DMS53 treated with DMSO at 0.1 percent for 48 hours (cell line): ENCODE measurements around the gene CYSLTR2.

ENCODE experiments used
- DNase-seq: peaks from one replicate; lab custom pipeline; 2025; ENCODE audit not compliant: unreplicated experiment; lab: John Stamatoyannopoulos, UW

CYSLTR2 gene, protein sequence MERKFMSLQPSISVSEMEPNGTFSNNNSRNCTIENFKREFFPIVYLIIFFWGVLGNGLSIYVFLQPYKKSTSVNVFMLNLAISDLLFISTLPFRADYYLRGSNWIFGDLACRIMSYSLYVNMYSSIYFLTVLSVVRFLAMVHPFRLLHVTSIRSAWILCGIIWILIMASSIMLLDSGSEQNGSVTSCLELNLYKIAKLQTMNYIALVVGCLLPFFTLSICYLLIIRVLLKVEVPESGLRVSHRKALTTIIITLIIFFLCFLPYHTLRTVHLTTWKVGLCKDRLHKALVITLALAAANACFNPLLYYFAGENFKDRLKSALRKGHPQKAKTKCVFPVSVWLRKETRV

DNA sequence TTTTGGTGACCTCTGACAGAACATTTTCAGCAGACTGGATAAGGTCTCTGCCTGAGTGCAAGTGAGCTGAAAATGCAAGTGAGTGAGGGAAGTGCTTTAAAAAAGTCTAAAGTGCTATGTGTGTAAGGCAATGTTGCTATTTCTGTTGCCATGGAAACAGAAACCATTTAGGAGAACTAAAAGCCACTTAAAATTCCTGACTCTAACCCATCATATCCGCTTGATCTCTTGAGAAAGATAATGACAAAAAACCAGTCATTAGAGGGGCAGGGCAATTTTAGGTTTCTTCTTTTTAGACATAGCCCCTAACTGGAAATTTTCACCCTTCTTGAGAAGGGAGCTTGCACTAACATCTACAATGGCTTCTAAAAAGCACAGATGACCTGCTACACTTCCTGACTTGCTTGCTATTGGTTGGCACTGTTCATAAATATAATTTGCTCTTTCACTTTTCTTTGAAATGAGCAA is at the start of gene CYSLTR2:
TSS of gene CYSLTR2 (plus strand) at position 458 of the 468 bp plus-strand sequence. CDS start 52,889 bp downstream, outside the sequence.
- no peak for DNase-seq

DNA sequence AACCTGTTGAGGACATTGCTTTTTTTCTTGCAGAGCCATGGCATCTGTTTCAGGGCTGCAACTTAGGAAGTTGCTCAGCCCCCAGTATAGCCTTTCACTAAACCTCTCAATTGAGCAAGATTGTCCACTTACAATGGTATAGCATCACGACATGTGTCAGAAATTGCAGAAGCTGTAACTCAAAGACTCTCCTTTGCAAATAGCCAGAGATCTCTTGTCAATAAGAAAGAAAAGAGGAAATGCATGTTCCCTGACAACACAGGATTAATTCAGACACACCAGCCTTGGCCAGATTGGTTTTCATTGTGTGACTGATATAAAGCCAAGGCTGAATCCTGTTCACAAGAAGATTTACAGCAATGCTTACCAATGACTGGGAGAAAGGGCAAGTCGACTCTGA is 38.7 kb upstream of the CYSLTR2 start:
- DNase-seq: no peak

DNA sequence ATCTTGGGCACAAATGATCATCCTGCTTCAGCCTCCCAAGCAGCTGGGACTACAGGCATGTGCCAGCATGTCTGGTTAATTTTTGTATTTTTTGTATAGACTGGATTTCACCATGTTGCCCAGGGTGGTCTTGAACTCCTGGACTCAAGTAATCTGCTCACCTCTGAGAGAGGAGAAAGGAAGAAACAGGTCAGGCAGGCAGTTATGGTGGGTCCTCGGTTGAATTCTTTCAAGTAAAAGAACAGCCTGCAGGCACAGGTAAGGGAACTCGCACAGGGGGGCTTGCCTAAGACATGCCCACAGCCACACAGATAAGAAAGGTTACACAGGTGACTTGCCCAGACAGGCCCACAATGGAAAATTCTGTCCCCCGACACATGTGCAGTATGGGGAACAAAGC is 34.8 kb upstream of the CYSLTR2 start:
- DNase-seq: no peak

DNA sequence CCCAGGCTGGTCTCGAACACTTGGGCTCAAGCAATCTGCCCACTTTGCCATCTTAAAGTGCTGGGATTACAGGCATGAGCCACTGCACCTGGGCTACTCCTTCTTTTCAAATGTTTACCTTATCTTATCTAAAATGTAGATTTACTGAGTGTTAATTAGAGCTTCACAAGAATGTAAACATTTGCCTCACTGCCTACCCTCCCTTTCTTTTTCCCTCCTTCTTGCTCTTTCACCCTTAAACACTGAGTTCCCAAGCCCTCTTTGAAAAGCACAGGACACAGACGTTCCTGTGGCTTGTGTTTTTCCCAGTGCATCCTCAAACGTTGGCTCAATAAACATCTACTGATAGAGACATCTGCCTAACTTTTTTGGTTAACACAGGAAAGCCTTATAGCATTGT is 32.7 kb upstream of the CYSLTR2 start:
- DNase-seq: no peak

DNA sequence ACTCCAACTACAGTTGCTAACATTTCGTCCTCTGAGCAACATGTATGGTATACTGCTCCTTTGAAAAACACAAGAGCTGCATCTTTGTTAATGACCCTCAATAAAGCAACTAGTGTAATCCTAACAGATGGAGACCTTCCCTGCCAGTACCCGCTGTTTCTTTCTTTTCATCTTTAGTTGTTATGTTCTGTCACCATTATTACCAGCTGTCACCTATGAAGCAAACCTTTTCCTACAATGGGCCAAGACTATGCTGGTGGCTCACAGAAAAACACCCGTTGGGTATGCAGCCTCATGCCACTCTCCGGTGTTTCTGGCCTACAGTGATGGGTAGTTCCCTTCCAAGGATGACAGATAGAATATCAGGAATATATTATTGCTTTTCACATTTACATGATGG is 29.7 kb upstream of the CYSLTR2 start:
- DNase-seq: no peak

DNA sequence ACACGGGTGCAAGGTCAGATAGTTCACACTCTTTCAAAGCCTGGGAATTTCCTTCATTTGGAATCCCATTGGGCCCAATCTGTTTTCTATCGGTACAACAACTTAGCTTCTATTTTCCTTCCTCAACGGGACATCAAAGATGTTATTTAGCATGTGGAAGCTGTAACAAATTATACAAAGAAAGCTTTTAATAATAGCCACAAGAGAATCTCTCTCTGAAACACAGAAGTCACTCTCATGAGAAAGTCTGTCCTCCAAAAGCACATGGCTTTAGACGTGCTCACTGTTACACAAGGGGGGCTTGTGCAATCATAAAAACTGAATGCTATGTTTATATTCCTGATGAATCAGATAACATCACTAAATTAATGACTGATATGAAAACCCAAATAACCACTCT is 28.9 kb upstream of the CYSLTR2 start:
- DNase-seq: no peak

DNA sequence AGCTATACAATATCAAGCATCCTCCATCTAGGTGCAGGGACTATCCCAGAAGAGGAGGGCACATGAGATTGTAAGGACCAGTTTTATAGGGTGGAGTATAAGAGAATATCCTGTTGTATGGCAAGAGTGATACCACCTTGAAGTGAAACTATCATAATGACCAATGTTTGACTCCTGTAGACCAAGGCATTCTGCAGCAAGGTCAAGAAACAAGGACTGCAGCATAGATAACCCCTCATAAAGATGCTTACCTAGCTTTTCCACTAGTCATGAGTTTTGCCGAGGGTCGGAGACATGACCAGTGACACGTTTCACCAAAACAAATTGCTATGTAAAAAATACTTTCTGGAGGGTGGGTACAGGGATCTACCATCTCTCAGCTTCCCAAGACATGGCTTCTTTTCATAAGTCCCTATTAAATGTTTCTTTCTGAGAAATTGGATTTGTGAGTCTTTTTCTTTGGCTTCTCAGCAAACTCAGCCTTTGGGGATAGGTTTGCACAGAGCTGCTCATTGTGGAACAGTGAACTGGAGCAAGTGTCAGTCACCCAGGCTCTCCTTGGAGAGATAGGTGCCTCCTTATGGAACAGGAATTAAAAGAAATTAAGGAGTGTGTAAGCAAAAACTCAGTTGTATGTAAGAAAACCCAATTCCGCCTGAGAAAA is 28.2 kb upstream of the CYSLTR2 start:
- DNase-seq: no peak

DNA sequence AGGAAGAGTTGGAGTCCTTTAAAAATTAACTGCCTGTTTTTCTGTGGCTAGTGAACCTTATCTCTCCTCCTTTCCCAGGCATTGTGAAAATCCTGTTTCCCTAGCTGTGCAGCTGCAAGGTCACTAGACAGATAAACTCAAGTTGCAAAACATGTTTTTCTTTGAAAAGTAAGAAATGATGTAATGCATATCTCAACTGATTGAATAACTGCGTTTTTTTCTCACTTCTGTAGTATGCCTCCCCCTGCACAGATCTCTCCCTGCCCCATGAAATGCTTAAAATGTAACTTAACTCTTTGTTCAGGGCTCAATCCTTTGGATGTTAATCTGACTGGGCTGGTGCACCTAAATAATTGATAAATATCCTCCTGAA is 27.7 kb upstream of the CYSLTR2 start:
- DNase-seq: no peak

DNA sequence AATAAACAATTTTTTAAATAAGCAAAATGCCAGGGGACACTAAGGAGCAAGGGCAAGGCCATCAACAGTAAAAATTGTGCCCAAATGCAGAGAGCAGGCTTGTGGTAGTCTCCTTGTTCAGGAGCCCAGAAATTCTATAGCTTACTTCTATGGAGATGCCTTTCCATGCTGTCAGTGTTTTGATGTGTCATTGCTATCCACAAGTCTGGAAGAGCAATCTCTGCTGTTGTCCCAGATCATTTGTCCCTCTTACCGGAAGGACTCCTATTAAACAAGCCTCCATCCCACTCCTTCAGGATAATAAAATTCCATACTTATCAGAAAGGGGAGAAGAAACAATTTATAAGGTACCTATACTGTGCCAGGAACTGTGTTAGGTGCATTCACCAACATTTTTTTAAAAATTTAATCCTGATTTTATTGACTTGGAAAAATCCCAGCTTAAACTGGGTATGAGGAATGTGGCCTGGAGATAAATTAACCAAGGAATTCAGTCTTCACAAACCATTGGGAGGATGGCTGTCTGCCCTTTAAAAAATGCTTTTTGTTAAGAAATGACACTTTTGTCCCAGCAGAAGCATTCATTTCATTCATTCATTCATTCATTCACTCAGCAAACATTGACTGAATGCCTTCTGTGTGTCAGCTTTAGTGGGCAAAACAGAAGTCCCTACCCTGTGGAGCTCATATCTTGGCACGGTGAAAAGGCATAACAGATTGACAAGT is 26.8 kb upstream of the CYSLTR2 start:
- DNase-seq: no peak

DNA sequence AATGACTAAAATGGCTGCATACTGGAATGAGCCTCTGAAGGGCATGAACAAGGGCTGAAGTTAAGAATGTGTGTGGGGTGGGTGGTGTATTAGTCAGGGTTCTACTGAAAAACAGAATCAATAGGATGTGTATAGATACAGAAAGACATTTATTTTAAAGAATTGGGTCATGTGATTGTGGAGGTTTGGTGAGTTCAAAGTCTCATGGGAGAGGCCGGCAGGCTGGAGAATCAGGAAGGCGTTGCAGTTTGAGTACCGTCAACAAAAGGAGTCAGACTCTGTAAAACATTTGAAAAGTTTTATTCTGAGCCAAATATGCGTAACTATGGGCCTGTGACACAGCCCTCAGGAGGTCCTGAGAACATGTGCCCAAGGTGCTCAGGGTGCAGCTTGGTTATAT is 24.5 kb upstream of the CYSLTR2 start:
- no peak for DNase-seq

DNA sequence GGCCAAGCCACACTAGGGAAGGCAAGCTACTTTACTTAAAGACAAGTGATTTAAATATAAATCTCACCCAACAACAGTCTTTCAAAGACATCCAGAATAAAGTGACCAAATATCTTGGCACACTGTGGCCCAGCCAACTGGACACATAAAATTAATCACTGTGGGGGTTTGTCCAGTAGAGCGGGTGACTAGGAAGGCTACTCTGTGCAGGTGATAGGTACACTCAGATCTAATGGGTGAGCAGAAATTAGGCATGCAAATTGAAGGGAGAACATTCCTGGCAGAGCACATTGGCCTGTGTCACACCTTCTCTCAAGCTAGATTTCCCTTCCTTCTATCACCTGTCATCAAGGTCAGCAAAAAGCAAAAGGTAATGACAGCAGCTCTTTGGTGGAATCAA is 23.4 kb upstream of the CYSLTR2 start:
- DNase-seq: no peak

DNA sequence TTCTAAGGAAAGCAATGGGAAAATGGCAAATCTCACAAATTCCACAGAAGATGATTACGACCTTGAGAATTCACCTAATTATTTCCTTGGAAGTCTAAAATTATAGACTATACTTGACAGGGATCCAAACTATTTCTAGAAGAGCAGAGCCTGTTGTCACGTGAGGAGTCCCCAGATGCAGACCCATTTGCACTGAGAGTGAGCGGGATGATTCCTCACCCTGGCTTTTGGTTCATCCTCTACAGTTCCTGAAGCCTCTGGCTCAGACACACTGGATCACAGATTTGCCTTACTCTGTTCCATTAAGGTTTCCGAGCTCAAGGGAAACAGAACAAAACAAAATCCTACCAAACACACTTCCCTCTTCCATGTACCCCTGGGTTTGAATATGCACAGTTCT is 23.0 kb upstream of the CYSLTR2 start:
- no peak for DNase-seq

DNA sequence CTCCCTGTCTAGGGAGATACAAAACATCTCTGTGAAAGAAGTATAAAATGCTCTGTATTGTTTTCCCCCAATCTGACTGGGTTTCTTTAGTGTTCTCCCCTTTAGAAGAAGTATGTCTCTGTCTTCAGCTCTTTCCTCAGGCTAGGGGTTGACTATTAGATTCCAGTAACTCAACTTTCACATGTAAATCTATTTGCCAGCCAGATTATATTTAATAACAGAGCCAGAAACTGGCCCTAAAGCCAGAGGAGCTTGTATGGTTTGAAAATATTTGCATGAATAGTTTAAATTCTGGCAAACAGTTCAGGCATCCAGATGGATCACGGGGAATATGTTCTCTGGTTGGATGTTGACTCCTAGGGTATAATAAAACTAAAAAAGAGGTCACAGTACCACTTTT is 22.3 kb upstream of the CYSLTR2 start:
- DNase-seq: no peak

DNA sequence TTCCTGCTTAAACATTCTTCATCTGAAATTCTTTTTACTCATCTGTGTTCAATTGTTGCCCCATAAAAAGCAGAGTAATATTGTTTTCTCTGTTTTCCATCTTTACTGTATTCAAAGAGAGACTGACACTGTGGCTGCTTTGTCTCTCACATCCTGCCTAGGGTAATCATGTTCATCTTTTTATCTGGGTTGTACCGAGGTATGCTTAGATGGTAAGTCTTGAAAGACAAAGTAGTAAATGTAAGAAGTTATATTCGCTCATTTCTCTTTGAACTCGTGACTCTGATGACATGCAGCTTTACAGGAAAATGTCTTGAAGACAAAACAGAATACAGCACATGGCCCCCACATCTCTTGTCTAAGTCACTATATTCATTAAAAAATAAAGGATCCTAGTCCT is 20.0 kb upstream of the CYSLTR2 start:
- DNase-seq: no peak

DNA sequence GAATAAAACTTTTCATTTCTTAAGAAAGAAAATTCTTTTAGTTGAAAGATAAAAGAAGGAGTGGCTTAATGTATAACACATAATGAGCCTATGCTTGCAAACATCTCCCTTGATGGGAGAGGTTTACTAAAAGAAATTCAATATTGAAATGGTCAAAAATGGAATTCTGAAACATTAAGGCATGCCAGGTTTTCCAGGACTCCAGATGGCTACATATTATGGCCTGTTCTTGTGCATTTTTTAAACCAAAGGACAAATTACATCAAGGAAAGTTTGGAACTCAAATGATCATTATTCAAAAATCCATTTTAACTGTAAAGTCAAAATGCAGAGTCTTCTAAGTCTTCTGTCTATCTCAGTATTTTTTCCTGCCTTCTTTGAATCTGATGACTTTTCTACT is 19.1 kb upstream of the CYSLTR2 start:
- DNase-seq: no peak

DNA sequence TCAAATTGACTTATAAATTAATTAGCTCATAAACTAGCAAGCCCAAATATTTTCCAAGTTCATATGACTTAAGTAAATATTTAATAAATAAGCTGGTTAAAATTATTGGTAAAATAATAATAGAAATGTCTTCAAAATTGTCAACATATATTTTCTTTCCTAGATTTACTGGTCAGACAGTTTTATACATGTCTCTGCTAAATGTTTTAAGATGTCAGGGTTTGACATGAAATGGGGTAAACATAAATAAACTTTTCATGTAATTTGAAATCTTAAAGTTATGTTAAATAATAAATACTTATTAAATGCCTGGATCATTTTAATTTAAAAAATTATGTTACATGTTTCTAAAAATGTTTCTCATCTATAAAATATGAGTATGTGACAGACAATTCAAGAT is 18.3 kb upstream of the CYSLTR2 start:
- DNase-seq: no peak

DNA sequence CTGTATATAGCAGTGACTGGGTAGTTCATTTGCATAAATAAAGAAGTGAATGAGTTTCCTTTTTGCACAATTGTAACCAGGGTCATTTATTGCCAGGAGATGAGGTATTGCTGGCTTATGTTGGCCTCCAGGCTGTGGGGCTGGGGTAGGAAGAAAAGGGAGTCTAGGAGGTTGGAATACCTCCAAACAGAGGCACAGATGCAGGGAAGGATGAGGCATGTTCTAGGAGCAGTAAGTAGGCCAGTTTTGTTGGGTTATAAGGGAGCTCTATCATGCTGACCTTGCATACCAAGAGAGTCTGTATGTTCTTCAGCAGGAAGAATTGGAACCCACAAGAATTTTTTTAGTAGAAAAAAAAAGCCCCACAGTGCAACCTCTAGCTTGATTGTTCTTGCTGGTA is 17.2 kb upstream of the CYSLTR2 start:
- no peak for DNase-seq

DNA sequence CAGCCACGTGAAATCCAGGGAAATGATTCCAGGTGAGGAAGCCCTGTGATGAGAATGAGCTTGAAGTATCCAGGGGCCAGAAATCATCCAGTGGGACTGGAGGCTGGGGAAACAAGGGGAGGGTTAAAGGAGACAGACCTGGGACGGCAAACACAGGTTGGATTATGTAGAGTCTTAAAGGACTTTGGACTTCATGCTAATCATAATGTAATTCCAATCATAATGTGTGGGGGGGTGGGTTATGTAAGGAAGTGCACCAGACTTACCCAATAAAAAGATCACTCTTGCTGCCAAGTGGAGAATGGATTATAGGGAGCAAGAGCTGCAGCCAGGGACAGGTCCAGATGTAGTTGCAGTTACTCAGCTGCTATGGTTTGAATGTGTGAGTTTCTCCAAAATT is 16.1 kb upstream of the CYSLTR2 start:
- DNase-seq: no peak

DNA sequence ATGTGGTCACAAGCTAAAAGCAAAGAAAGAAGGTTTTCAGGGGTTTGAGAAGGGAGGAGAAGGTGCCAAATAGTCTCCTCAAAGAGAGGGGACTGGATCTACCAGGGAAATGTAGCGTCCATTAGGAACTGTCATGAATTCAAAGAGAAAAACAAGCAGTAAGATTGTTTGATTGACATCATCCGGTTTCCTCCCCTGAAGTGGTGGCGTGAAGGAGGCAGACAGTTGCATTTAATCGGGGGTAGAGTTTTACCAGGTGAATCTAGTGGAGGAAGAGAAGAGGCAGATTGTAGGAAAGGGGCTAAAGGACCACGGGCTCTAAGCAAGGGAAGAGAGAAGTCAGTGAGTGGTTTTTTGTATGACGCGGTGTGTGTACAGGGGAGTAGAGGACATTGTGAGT is 13.0 kb upstream of the CYSLTR2 start:
- DNase-seq: no peak

DNA sequence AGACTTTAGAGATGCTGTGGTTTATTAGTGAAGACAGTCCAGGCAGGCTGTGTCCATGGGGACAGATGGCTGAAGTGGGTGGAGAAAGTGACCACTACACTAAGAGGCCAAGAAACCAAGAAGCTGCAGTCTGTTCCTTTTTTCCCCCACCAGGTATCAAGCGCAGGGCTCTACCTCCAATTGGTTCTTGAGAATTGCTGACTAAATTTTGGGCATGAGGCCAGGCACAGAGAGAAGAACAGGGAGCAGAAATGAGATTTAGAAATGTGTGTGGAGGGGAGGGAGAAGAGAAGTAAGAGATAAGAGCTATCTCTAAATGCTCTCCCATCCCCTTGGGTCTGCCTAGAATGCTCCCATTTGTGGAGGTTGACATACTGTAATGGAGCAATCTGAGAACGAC is 12.3 kb upstream of the CYSLTR2 start:
- DNase-seq: no peak

DNA sequence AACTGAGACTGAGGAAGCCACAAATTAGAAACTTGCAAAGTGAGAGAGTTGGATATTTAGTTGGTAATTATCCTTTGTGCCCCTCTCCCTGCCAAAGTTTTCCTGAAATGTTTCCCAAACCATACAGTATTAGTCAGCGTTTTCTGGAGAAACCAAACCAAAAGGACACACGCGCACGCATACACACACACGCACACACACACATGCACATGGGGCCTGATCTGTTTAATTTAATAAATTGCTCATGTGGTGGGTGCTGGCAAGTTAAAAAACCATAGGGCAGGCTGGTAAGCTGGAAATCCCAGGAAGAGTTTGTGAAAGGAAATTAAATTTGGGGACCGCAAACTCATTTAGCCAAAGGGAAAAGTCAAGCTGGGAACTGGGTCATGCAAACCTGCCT is 11.7 kb upstream of the CYSLTR2 start:
- no peak for DNase-seq

DNA sequence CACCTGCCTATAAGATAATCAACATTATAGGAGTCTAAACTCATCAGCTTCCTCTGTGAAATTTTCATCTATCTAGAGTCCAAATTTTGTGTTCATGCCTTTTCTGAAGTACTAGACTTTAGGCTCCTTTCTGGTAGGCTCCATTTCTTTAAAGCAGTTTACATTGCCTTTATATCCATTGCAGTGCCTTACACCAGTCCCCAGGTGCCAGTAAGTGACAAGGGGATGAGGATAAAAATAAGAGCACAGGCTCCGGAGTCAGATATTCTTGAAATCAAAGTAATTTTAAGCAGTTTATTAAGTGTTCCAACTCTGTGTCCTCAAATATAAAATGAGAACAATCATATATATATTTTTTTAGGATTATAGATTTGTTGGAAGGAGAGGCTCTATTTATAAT is 10.6 kb upstream of the CYSLTR2 start:
- DNase-seq: no peak
